KBM-7 (cell line): Measurements from ENCODE around the gene EML4.

Source experiments
- DNase-seq: peaks from one replicate; pipeline ENCODE4 v3.0.0-alpha.2; 2015
- in situ Hi-C: fragments of 300-500 bp; cut with MboI; formaldehyde crosslinking; loops from 2 replicates; pipeline ENCODE4 v1.14.3; 2020; ENCODE audit warnings: low sequenced_read_pairs, low pct_unique_long_range_greater_than_20kb, mixed read lengths

Gene EML4

DNA sequence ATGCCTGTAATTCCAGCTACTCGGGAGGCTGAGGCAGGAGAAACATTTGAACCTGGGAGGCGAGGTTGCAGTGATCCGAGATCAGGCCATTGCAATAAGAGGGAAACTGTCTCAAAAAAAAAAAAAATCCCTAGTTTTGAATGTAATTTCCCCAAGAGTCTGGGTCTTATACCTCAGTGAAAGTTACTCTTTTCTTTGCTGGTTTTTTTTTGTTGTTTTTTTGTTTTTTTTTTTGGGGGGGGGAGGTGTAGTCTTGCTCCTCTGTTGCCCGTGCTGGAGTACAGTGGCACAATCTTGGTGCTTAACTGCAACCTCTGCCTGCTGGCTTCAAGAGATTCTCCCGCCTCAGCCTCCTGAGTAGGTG is 22.8 kb downstream of the EML4 start:
- in situ Hi-C loops, result no loop called here
- DNase-seq, result no peak

DNA sequence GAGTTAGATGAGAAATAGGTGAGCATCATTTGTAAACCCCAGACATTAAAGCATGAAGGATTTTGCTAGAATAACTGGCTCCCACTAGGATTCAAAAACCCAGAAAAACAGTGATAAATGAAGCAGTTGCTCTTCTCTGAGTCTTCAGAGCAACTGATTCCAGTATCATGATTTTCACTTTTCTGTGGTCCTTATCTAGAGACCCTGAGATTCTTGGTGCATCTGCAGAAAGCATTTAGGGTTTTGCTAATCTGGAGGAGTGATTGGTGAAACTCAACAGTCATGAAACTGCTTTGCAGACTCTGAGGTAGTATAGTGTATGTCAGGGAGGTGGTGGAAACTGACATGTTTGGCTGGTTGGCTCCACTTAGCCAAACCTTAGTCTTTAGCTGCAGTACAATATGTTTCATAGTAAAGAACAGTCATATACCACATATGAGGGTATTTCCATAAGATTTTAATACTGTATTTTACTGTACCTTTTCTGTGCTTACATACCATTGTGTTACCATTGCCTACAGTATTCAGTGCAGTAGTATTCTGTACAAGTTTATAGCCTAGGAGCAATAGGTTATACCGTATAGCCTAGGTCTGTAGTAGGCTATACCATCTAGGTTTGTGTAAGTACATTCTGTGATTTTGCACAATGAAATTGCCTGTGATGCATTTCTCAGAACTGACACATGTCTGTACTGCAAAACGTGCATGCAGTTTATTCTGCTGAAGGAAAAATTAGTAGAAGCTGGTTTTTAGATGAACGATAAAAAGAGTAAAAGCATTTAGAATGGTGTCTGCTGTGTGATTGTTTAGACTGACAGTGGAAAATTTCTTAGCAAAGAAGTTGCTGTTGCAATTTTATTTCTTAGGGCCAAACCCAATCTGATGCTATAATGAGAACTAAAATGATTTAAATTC is 23.8 kb downstream of the EML4 start:
- no peak for DNase-seq
- in situ Hi-C loops, result no loop called here

DNA sequence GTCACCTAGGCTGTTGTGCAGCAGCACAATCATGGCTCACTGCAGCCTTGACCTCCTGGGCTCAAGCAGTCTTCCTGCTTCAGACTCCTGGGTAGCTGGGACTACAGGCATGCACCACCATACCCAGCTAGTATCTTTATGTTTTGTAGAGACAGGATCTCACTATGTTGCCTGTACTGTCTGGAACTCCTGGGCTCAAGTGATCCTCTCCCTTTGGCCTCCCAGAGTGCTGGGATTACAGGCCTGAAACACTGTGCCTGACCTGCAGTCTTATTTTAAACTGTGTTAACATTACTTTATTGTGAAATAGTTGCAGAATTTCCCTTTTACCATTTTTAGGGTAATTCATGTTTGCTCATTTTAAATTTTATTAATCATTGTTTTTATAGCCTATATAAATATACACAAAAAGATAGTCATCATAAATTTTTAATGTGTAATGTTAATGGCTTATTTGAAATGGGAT is 24.6 kb downstream of the EML4 start:
- DNase-seq, result no peak
- in situ Hi-C loops, result no loop called here

DNA sequence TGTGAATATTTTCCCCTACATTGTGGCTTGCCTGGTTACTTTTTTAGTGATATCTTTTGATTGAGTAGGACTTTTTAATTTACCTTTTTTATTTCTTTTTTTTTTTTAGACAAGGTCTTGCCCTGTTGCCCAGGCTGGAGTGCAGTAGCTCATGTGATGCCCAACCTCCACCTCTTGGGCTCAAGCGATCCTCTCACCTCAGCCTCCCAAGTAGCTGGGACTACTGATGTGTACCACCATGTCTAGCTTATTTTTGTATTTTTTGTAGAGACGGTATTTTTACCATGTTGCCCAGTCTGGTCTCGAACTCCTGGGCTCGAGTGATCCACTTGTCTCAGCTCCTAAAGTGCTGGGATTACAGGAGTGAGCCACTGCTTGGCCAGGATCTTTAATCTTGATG is 25.3 kb downstream of the EML4 start:
- in situ Hi-C loops, result no loop called here
- no peak for DNase-seq

DNA sequence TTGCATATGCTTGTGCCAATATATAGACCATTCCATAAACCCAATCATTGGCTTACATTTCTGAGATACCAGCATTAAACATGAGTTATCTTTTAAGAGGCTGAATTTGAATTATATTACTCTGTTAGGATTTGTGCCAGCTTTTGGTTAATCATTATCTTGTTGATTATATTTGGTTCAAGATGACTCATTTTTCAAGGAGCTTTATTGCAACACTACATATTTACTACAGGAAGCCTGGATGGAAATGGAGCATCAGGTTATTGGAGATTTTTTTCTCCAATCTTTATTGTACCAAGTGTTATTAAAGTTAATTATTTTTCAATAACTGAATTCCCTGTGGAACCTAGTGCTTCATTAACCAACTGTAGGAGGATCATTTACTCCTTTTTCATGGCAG is 26.4 kb downstream of the EML4 start:
- no peak for DNase-seq
- in situ Hi-C loops, result no loop called here

DNA sequence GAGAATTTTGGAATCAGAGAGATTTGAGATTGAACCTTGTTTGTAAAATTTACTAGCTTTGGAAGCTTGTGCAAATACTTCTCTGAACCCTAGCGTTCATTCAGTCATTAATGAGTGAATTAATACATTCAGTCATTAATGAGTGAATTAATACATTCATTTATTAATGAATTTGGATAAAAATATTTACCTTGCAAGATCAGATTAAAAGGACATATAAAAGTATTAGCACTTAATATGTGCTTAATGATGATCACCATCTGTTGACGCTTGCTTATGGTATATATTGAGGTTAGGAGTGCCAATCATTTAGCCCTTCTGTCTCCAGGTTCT is 26.9 kb downstream of the EML4 start:
- DNase-seq, result no peak
- in situ Hi-C loops, result no loop called here

DNA sequence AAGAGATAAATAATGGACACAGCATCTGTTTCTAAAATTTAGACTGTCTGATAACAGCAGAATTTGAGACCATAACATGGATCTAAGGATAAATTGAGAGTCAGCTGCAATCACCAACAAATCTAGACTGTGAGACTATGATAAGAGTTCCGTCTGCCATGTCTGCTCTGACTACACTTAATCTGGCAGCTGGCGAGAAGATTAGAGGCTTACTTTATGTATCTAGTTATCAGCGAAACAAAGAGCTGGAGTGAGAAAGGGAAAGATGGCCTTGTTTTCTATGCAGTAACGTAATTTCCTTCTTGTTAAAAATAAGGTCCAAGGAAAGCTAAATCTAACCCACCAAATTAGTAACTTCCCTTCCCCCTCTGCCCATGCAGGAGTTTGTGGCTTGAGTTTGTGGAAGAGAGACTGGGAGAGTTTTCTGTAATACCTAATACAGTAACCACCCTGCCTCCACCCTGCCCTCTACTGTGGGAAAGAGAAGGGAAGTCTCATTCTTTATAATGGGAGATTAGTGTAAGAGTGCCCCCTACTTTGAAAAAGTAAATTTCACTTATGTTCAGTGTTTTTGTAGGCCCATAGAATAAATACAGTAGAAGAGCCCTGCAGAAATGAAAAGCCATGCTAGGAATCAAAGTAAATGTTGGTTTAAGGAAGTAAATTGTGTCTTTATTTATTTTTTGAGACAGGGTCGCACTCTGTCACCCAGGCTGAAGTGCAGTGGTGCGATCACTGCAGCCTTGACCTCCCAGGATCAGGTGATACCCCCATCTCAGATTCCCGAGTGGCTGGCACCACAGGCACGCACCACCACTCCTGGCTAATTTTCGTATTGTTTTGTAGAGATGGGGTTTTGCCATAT is 27.5 kb downstream of the EML4 start:
- peak; percentile 88 for DNase-seq
- in situ Hi-C loops, result no loop called here

DNA sequence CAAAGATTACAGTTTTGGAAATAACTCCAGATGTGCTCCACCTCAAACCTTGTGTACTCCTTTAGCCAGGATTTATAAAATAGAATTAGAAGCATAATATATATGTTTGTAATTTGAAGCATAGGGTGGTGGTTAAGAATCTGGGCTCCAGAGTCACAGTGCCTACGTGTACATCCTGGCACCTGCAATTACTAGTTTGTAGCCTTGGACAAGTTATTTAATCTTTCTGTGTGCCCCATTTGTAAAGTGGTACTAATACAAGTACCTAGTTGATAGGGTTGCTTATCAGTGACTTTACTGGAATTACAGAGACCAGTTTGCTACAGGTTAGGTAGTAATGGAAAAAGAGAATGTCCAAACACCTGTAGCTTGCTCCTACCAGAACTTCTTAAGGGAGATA is 28.6 kb downstream of the EML4 start:
- DNase-seq, result no peak
- in situ Hi-C loops, result no loop called here

DNA sequence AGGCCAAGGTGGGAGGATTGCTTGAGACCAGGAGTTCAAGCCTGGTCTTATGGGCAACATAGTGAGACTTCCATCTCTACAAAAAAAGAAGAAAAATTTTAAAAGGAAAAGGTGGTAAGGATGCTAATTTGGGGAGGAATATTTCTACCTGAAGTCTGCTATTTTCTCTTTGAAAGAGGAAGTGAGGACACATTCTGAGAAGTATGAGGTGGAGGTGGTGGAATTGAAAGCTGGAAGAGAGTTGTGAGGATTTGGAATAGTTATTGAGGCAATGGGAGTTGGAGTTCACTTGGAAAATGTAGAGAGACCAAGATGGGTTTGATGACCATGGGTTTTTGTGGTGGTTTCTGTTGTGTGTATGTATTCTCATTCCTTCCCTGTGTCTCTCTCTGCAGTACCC is 29.3 kb downstream of the EML4 start:
- DNase-seq, result no peak
- in situ Hi-C loops, result no loop called here

DNA sequence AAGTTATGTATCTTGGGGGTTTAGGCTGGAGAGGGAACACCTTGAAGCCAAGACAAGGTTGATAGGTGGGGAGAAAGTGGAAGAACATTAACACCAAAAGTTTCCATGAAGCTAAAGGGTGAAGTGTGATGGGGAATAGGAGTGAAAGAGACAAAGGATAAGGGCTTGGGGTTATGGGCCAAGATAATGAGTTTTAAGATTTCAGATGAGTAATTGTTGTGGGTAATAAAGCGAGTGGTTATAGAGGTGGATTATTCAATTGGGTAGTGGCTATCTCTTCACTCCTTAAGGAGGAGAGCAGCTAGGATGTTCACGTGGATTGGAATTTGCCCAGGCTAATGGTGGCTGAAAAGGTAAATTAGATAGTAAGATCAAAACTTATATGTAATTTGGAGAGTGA is 29.8 kb downstream of the EML4 start:
- no peak for DNase-seq
- in situ Hi-C loops, result no loop called here

DNA sequence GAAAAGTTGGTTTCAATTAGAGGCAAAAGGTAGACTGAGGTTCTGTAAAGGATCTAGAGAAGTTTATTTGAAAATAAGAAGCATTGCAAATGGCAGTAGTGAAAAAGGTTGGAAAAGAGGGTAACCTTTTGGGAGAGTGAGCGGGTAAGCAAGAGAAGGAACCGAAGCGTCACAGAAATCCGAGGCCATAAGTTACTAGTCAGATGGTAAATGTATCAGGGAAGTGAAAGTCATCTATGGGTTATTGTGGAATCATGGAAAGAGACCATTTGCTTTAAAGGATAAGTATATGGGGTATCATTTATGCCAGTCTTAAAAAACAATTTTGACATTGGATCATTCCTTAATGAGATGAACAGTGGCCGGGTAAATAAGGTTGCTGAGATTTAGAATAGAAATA is 30.5 kb downstream of the EML4 start:
- in situ Hi-C loops, result no loop called here
- no peak for DNase-seq

DNA sequence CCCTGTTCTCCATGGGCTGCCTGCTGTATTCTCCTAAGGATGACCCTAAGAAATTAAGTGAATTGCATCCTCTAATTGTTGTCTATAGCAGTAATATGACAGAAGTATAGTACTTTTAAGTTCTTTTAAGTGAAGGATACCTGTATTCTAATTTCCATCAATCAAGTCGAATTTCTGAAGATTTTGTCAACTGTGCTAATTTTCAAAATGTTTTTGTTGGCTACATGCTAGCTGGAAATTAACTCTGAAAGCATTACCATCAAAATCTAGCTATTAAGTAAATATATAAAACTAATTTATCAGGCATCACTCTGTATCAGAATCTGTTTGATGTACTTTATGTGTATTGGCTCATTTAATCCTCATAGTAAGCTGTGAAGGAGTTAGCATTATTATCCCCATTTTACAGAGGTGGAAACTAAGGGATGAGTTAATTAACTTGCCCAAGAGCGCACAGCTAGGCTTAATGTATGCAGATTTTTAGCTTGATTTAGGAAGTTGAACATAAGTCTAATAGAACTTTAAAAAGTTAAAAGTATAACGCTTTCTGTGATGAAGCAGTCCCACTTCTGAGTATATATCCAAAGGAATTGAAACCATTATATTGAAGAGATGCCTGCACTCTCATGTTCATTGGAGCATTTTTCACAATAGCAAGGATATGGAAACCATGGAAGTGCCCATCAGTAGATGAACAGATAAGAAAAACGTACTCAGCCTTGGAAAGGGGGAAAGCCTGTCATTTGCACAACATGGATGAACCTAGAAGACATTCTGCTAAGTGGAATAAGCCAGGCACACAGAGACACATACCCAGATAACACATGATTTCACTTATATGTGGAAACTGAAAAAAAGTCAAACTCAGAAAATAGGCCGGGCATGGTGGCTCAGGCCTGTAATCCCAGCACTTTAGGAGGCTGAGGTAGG is 32.0 kb downstream of the EML4 start:
- in situ Hi-C loops, result no loop called here
- no peak for DNase-seq

DNA sequence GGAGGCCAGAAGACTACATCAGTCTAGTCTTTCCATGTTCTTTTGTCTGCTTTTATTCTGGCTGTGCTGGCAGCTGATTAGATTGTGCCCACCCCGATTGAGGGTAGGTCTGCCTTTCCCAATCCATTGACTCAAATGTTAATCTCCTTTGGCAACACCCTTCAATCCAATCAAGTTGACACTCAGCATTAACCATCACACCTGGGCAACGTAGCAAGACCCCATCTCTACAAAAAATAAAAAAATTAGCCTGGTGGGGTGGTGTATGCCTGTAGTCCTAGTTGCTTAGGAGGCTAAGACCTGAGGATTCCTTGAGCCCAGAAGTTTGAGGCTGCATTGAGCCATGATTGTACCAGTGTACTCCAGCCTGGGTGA is 33.5 kb downstream of the EML4 start:
- DNase-seq, result no peak
- in situ Hi-C loops, result no loop called here

DNA sequence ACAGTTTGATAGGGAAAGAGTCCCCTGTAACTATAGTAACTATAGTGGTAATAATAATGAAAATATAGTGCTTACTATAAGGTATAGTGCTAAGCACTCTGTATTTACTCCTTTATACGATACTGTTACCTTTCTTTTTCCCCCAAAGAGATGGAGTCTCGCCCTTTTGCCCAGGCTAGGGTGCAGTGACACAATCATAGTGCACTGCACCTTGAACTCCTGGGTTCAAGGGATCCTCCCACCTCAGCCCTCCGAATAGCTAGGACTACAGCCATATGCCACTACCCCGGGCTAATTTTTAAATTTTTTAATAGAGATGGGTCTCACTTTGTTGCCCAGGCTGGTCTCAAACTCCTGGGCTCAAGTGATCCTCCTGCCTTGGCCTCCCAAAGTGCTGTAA is 34.6 kb downstream of the EML4 start:
- in situ Hi-C loops, result no loop called here
- DNase-seq, result no peak

DNA sequence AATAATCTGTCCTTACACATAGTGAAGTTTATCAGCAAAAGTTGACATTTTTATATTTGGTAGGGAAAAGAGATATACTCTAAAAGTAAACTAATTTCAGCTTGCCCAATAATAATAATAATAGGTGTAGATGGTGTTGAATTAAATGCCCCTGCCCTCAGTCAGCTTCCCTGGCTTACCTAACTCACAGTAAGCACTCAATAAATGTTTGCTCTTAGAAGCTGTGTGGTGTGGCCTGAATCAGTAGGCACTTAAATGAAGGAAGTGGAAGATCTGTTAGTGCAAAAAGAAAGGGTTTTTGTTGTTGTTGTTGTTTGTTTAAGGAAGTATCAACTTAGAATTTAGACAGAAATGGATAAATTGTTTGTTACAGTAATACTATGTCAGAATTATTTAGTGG is 36.2 kb downstream of the EML4 start:
- in situ Hi-C loops, result no loop called here

DNA sequence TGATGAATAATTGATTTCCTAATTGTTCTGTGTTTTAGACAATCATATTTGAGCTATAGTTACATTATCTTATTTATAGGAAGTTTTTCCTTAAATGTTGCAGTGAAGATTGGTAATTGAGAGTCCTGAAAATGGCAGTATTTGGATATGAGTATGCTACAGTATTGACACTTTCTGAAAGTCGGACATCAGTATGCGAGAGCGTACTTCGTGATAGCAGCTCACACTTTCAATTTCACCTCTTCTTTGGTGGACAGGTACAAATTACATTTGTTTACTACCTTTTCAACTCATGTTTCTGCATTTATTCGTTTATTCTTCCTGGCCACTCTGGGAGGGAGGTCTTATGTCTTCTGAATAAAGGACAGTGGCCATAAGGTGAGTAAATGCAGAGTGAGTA is 38.7 kb downstream of the EML4 start:
- no peak for DNase-seq
- in situ Hi-C loops, result no loop called here

More for the DNA sequence above, 36.2 kb downstream of the EML4 start:
- no peak for DNase-seq

DNA sequence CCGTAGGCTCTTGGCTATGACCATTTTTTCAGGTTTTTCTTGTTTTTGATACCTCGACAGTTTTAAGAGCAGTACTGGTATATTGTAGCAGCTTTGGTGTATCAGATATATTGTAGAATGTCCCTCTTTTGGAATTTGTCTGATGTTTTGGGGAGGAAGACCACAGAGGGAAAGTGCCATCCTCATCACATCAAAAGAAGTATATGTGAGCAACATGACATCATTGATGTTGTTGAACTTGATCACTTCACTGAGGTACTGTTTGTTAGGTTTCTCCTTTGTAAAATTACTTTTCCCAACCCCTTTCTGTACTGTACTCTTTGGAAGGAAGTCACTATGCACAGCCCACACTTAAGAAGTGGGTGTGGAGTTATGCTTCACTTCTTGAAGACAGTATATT is 41.0 kb downstream of the EML4 start:
- in situ Hi-C loops, result no loop called here
- no peak for DNase-seq

DNA sequence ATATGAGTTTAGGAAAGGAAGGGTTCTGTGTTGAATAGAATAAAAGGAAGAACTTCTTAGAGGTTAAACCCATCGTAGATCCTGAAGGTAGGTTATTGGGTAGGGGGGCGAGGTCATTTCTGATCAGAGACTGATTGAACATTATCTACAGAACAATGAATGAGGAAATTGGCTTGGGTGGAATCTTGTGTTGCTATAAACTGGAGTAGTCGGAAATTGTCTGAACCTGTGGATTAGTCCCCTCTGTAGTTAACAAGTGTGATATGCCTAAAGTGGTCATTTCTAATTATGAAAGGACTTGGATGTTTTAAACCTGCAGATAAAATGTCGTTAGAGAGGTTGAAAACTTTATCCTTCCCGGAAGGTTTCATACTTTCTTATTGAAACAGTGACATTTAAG is 42.1 kb downstream of the EML4 start:
- DNase-seq, result no peak
- in situ Hi-C loops, result no loop called here

DNA sequence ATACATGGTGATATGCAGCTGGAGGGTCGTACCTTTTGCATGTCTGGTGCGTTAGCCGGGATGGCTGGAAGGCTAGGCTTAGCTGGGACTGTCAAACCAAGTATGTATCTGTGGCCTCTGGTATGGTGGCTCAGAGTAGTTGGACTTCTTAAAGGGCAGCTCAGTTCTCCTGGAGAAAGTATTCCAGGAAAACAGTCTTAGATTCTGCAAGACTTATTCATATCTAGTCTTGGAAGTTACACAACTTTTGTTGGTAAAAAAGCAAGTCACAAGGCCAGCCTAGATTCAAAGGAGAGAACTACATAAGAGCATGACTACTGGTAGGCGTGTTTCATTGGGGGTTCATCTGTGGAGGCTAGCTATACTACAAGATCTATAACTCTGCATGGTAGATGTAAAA is 45.5 kb downstream of the EML4 start:
- in situ Hi-C loops, result no loop called here

DNA sequence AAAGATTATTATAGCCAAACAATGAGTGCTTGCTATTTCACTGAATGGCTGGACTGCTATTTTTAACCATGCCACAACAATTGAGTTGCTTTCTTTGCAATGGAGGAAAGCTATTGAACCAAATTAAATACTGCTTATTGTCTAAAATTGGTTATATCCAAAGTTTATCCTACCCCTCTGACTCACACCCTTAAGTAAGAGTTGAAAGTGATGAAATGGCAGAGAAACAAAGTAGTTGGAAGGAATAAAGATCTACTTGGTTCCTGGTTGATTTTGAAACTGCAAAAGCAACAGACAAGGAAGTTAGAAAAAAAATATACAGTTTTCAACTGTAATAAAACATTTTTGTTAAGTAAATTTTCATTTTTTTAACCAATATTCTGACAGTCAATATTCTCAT is 47.5 kb downstream of the EML4 start:
- DNase-seq, result no peak
- in situ Hi-C loops, result no loop called here

More for the DNA sequence above, 45.5 kb downstream of the EML4 start:
- DNase-seq, result no peak
